ENCODE measurements around the gene STARD4.

GRCh38 chr5:111453295-111453694, 59.0 kb downstream of the STARD4 start:
- no peak for TF ChIP-seq CTCF (CRISPR knock-in tag; IDR thresholded peaks at IDR 0.05)
- no peak for TF ChIP-seq EZH2 (conservative IDR thresholded peaks at IDR 0.05; ENCODE audit: low read depth, low read length)
- no peak for TF ChIP-seq TOPORS (CRISPR knock-in tag; IDR thresholded peaks at IDR 0.05)
